ENCODE results near the gene HOXD13. TPM values are rescaled to one million over a fixed set of nuclear protein-coding genes. Genes with fewer than 3 reads are reported as not detected.

HOXD13 gene
- not detected for total RNA-seq
- polyA plus RNA-seq, result not detected

DNA sequence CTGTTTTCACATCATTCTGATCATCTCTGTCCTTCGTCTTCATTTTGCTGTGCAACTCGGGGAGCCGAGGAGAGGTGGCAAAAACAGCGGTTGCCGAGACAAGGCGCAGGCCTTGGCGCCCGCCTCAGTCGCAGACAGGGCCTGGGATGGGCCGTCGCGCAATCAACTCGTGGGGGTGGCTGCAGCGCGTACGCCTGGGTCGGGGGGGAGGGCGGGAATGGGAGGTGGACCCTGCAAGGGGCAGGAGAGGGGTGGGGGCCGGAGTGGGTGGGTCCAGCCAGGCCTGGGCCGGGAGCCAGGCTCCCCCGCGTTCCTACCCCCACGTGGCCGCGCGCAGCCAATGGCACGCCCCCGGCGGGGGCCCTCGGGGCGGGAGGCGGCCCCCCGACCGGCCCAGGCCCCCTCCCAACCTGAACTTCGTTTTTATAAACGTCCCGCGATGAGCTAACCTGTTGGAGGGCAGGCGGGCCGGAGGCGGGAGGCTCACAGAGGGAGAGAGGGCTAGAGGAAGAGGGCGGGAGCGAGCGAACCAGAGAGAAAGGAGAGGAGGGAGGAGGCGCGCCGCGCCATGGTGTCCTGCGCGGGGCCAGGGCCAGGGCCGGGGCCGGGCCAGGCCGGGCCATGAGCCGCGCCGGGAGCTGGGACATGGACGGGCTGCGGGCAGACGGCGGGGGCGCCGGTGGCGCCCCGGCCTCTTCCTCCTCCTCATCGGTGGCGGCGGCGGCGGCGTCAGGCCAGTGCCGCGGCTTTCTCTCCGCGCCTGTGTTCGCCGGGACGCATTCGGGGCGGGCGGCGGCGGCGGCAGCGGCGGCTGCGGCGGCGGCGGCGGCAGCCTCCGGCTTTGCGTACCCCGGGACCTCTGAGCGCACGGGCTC is at the start of gene HOXD13:
Gene HOXD13, plus strand, starts transcription at position 452 of the 875 bp plus-strand sequence. Its CDS starts 170 bp downstream, at position 622.
- peaks cover 4% of the 10 kb centered on the region for H3K9me3 ChIP-seq (ENCODE audit: low read length)
- no peak for DNase-seq
- H3K36me3 Mint-ChIP-seq, result peaks cover 0 to 2% (median 0%) of the 10 kb centered on the region in 3 donors
- H3K36me3 ChIP-seq (ENCODE audit: insufficient read depth, low read length), result no peaks in the 10 kb centered on the region
- no peak within 1 kb of the TSS for H3K27ac ChIP-seq (ENCODE audit: low read depth, low read length)
- H3K4me1 ChIP-seq (ENCODE audit: insufficient read depth, low read length), result peaks cover 14% of the 10 kb centered on the region
- H3K4me3 ChIP-seq (ENCODE audit: low read length), result no peak within 1 kb of the TSS
- H3K27ac Mint-ChIP-seq, result peak within 1 kb of the TSS in 4 of 8 donors; percentile 22 to 69 (median 60)
- H3K4me3 Mint-ChIP-seq, result peak within 1 kb of the TSS; percentile 54 to 81 (median 57)
- peaks cover 8 to 42% (median 27%) of the 10 kb centered on the region in 5 donors for H3K9me3 Mint-ChIP-seq
- H3K4me1 Mint-ChIP-seq, result peaks cover 25 to 42% (median 38%) of the 10 kb centered on the region in 3 donors
- H3K27me3 ChIP-seq (ENCODE audit: insufficient read depth, low read length, poor library complexity, severe bottlenecking), result peaks cover 85% of the 10 kb centered on the region
- peaks cover 91% of the 10 kb centered on the region in 2 donors for H3K27me3 Mint-ChIP-seq
- CTCF ChIA-PET, result no interaction called here
- POLR2A ChIA-PET, result no interaction called here

DNA sequence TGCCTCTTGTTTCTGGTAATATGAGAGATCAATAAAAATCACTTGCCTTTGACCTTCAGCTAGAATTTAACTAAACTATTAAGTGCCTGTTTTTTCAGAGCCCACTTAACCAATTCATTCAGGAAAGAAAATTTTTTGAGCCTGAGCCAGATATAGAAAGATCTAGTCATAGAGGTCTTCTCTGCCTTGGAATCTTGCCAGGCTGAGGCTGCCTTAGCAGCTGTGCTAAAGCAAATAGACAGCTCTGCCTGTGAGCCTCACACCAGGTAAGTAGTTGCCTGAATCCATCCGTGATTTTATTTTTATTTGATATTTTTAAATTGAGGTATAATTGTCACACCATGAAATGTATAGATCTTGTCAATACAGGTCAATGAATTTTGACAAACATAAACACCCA is 36.1 kb upstream of the HOXD13 start:
- H3K27me3 Mint-ChIP-seq, result peaks cover 16 to 61% of the 10 kb centered on the region in 2 donors
- H3K36me3 ChIP-seq (ENCODE audit: insufficient read depth, low read length), result no peaks in the 10 kb centered on the region
- no peaks in the 10 kb centered on the region for H3K36me3 Mint-ChIP-seq
- H3K4me3 ChIP-seq (ENCODE audit: low read length), result no peak overlapping the region
- H3K4me3 Mint-ChIP-seq, result no peak overlapping the region
- H3K9me3 ChIP-seq (ENCODE audit: low read length), result no peaks in the 10 kb centered on the region
- no peaks in the 10 kb centered on the region for H3K4me1 Mint-ChIP-seq
- H3K4me1 ChIP-seq (ENCODE audit: insufficient read depth, low read length), result no peaks in the 10 kb centered on the region
- H3K27me3 ChIP-seq (ENCODE audit: insufficient read depth, low read length, poor library complexity, severe bottlenecking), result no peaks in the 10 kb centered on the region
- POLR2A ChIA-PET, result no interaction called here
- CTCF ChIA-PET, result no interaction called here
- no peak overlapping the region for H3K27ac Mint-ChIP-seq
- H3K9me3 Mint-ChIP-seq, result peaks cover 0 to 2% (median 0%) of the 10 kb centered on the region in 5 donors
- no peak for DNase-seq
- H3K27ac ChIP-seq (ENCODE audit: low read depth, low read length), result no peak overlapping the region

DNA sequence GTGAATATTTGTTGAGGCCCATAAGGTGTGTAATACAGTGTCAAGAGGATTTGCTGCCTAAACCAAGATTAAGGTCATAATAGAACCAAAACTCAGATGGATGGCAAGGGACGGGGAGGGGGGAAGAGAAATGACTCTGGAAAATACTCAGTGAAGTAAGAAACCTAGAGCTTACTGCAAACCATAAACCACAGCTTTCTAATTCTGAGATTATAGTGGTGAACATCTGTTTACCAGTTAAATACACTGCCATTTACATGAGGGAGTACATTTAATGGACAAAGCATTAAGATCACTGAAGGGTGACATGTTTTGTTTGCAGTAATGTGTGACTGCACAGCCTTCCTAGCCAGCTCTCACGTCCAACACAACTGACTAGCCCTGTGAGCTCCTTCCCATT is 28.6 kb upstream of the HOXD13 start:
- Mint-ChIP-seq H3K27me3 (peaks cover 41 to 72% of the 10 kb centered on the region in 2 donors), H3K27ac (no peak overlapping the region), H3K9me3 (peaks cover 0 to 2% (median 0%) of the 10 kb centered on the region in 5 donors), H3K4me1 (peaks cover 0 to 17% (median 5%) of the 10 kb centered on the region in 3 donors), H3K4me3 (no peak overlapping the region), H3K36me3 (no peaks in the 10 kb centered on the region)
- H3K9me3 ChIP-seq (ENCODE audit: low read length), result no peaks in the 10 kb centered on the region
- no peaks in the 10 kb centered on the region for H3K36me3 ChIP-seq (ENCODE audit: insufficient read depth, low read length)
- ChIA-PET POLR2A (no interaction called here), CTCF (no interaction called here)
- peaks cover 23% of the 10 kb centered on the region for H3K27me3 ChIP-seq (ENCODE audit: insufficient read depth, low read length, poor library complexity, severe bottlenecking)
- H3K4me1 ChIP-seq (ENCODE audit: insufficient read depth, low read length), result no peaks in the 10 kb centered on the region
- H3K27ac ChIP-seq (ENCODE audit: low read depth, low read length), result no peak overlapping the region
- DNase-seq, result no peak
- H3K4me3 ChIP-seq (ENCODE audit: low read length), result no peak overlapping the region

DNA sequence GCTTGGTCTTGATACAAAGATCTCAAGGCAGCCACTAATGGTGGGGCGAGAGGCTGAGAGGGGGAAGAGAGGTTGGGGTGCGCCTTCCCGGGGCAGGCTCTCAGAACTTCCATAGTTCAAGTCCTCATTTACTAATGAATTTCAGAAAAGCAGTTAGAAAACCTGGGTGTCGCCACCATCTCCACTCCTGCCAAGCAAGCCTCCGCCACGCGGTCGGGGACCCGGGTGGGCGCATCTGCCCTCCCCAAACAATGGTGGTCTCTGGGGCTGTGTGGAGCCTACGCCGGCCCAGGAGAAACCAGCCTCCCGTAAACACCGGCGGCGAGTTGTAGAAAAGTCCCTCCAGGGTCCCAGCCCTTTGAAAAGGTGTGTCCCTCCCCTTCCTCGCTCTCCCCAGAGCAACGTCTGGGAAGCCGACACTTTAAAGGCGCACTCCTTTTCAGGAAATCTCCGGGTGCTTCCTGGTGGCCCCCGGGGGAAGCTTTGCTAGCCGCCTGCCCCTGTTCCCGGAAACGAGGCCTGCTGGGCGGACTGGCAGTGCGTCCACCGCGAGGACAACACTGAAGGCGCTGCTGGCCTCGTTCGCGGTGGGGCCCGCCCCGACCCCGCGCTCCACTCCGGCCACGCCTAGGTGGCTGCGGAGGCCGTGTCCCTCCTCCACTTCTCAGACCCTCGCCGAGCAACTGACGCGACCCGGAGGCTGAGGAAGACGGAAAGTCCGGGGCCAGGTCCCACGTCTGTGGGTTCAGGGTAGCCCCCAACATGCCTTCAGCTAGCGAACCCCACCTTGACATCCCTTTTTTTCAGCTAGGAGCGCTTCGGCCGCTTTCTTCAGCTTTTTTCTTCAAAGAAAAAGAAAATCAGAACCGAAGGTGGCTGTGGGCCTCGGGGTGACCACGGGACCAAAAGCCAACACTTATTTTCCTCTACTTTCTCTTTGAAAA is 25.6 kb upstream of the HOXD13 start:
- CTCF ChIA-PET, result no interaction called here
- Histone ChIP-seq H3K9me3 (ENCODE audit: low read length) (no peaks in the 10 kb centered on the region), H3K27me3 (ENCODE audit: insufficient read depth, low read length, poor library complexity, severe bottlenecking) (peaks cover 39% of the 10 kb centered on the region), H3K4me1 (ENCODE audit: insufficient read depth, low read length) (no peaks in the 10 kb centered on the region), H3K4me3 (ENCODE audit: low read length) (no peak overlapping the region), H3K27ac (ENCODE audit: low read depth, low read length) (no peak overlapping the region), H3K36me3 (ENCODE audit: insufficient read depth, low read length) (no peaks in the 10 kb centered on the region)
- POLR2A ChIA-PET, result no interaction called here
- Mint-ChIP-seq H3K27ac (peak overlapping the region in 1 of 8 donors; percentile 39), H3K9me3 (peaks cover 0 to 4% (median 0%) of the 10 kb centered on the region in 5 donors), H3K4me1 (peaks cover 0 to 17% (median 5%) of the 10 kb centered on the region in 3 donors), H3K4me3 (peak overlapping the region in 1 of 7 donors; percentile 37), H3K36me3 (no peaks in the 10 kb centered on the region), H3K27me3 (peaks cover 68 to 85% of the 10 kb centered on the region in 2 donors)
- DNase-seq, result no peak

DNA sequence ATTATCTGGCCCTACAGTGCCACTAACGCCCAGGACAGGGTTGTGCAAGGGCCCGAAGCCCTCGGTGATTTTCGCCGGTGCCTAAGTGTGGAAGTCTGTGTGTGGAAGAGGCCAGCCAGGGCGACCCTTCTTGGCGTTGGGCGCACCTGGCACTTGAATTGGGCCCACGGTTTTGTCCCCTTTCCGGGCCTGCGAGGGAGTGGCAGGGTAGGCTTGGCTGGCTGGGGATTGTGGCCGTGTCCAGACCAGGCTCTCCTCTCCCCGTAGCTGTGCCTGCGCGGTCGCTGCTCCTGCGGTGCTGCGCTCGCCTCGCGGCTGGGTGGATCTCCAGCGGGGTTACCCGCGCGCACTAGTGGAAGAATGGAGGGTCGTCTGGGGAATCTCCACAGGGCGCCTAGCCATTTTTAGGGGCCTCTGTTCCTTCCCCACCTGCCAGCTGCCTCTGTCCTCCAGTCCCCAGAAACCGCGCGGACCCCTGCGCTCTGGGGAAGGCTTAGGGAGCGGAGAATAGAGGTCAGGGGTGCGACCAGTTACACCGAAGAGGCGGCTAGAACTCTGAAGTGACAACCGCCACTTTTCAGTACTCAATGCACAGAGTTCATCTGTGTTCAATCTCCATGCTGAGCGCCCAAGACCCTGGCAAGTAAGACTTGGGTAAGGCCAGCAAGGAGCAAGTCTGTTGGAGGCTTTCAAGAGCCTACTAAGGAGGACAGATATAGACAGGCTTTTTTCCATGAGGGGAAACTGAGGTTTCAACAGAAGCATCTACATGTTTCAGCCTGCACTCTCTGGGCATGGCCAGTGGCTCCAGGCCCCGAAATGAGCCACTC is 24.7 kb upstream of the HOXD13 start:
- Histone ChIP-seq H3K36me3 (ENCODE audit: insufficient read depth, low read length) (no peaks in the 10 kb centered on the region), H3K4me1 (ENCODE audit: insufficient read depth, low read length) (no peaks in the 10 kb centered on the region), H3K4me3 (ENCODE audit: low read length) (no peak overlapping the region), H3K27me3 (ENCODE audit: insufficient read depth, low read length, poor library complexity, severe bottlenecking) (peaks cover 46% of the 10 kb centered on the region), H3K27ac (ENCODE audit: low read depth, low read length) (no peak overlapping the region), H3K9me3 (ENCODE audit: low read length) (no peaks in the 10 kb centered on the region)
- H3K9me3 Mint-ChIP-seq, result peaks cover 0 to 4% (median 0%) of the 10 kb centered on the region in 5 donors
- no peak overlapping the region for H3K27ac Mint-ChIP-seq
- no peak for DNase-seq
- H3K36me3 Mint-ChIP-seq, result no peaks in the 10 kb centered on the region
- ChIA-PET CTCF (no interaction called here), POLR2A (no interaction called here)
- peaks cover 0 to 17% (median 9%) of the 10 kb centered on the region in 3 donors for H3K4me1 Mint-ChIP-seq
- peak overlapping the region in 2 of 7 donors; percentile 5 to 37 for H3K4me3 Mint-ChIP-seq
- H3K27me3 Mint-ChIP-seq, result peaks cover 75 to 85% of the 10 kb centered on the region in 2 donors

DNA sequence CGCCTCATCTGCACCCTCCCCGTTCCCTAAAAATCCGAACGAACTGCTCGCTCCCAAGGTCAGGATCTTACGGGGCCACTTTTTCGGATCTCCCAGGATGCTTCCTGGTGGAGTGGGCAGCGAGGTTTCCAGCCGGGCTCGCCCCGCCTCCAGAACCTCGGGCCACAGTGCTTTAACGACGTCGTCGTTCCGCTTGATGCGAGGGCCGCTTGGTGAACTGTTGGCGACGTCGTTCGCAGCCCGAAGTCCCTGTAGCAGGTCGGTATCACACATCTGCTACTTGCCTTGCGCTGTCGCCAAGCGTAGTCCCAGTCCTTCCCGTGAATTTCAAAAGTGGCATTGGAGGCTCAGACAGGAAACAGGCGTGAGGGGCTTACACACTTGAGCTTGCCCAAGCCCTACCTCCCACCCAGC is 24.1 kb upstream of the HOXD13 start:
- H3K4me3 ChIP-seq (ENCODE audit: low read length), result no peak overlapping the region
- H3K27ac ChIP-seq (ENCODE audit: low read depth, low read length), result no peak overlapping the region
- Mint-ChIP-seq H3K36me3 (no peaks in the 10 kb centered on the region), H3K9me3 (peaks cover 0 to 4% (median 0%) of the 10 kb centered on the region in 5 donors), H3K4me1 (peaks cover 2 to 17% (median 9%) of the 10 kb centered on the region in 3 donors), H3K27ac (peak overlapping the region in 1 of 8 donors; percentile 11), H3K27me3 (peaks cover 80 to 86% of the 10 kb centered on the region in 2 donors), H3K4me3 (peak overlapping the region in 1 of 7 donors; percentile 32)
- H3K9me3 ChIP-seq (ENCODE audit: low read length), result no peaks in the 10 kb centered on the region
- peaks cover 52% of the 10 kb centered on the region for H3K27me3 ChIP-seq (ENCODE audit: insufficient read depth, low read length, poor library complexity, severe bottlenecking)
- no peaks in the 10 kb centered on the region for H3K4me1 ChIP-seq (ENCODE audit: insufficient read depth, low read length)
- ChIA-PET POLR2A (no interaction called here), CTCF (no interaction called here)
- no peak for DNase-seq
- H3K36me3 ChIP-seq (ENCODE audit: insufficient read depth, low read length), result no peaks in the 10 kb centered on the region

DNA sequence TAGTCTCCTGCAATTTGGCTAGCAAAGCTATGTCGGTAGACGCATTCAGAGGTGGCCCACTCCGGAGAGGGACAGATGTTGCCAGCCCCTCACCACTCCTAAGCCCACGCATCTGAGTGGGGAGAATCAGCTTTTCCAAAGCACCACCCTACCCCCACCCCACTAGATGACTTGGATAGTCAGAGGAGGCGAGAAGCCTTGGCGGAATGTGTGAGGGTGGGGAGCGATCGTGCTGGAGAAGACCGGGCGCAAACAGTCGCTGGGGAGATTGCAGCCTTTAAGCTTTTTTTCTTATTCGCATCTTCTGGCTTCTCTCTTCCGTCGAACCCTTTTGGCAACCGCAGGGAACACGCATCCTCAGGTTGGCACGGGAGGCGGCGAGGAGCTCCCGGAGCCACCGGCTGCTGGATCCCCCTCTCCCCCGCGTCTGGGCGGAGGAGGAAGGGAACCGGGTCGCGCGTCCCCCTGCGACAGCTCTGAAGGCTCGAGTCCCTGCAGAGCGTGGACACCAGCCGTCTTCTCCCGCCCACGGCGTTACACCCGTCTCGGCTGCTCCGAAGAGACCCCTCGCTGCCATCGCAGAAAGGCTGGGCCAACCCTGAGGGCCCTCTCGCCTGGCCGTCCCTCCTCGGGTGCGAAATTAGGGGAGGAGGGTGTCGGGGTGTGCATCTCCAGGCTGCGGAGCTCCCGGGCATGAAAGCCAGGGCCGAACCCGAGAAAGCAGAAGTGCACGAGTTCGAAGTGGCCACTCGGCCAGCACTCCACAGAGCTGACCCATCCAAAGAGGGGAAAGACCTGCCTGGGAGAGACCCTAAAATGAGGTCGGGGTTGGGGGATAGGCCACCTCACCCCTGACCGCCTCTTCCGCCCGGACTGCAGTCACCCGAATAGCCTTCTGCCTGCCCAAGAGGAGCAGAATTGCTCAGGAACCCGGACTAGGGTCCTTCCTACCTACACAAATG is 20.9 kb upstream of the HOXD13 start:
- CTCF ChIA-PET, result no interaction called here
- Mint-ChIP-seq H3K36me3 (no peaks in the 10 kb centered on the region), H3K4me3 (no peak overlapping the region), H3K4me1 (peaks cover 2 to 17% (median 3%) of the 10 kb centered on the region in 3 donors), H3K9me3 (peaks cover 4 to 17% (median 13%) of the 10 kb centered on the region in 5 donors), H3K27ac (no peak overlapping the region), H3K27me3 (peaks cover 88 to 91% of the 10 kb centered on the region in 2 donors)
- no peaks in the 10 kb centered on the region for H3K4me1 ChIP-seq (ENCODE audit: insufficient read depth, low read length)
- DNase-seq, result no peak
- POLR2A ChIA-PET, result no interaction called here
- peaks cover 74% of the 10 kb centered on the region for H3K27me3 ChIP-seq (ENCODE audit: insufficient read depth, low read length, poor library complexity, severe bottlenecking)
- H3K9me3 ChIP-seq (ENCODE audit: low read length), result no peaks in the 10 kb centered on the region
- no peak overlapping the region for H3K4me3 ChIP-seq (ENCODE audit: low read length)
- no peaks in the 10 kb centered on the region for H3K36me3 ChIP-seq (ENCODE audit: insufficient read depth, low read length)
- no peak overlapping the region for H3K27ac ChIP-seq (ENCODE audit: low read depth, low read length)

Measured in CD8-positive, alpha-beta memory T cell (primary cell).